Hippocampal formation (tissue), 2 donors: ENCODE results near the gene ARID4B.
"Not testable (repeated sequence)": the region's sequence is repeated elsewhere in the genome, so short reads cannot be mapped to it uniquely, and the experiment has no call there.

Source experiments
- DNase-seq, 2 donors: peaks; one replicate each; lab custom pipeline; 2025; lab: John Stamatoyannopoulos, UW

Gene ARID4B

DNA sequence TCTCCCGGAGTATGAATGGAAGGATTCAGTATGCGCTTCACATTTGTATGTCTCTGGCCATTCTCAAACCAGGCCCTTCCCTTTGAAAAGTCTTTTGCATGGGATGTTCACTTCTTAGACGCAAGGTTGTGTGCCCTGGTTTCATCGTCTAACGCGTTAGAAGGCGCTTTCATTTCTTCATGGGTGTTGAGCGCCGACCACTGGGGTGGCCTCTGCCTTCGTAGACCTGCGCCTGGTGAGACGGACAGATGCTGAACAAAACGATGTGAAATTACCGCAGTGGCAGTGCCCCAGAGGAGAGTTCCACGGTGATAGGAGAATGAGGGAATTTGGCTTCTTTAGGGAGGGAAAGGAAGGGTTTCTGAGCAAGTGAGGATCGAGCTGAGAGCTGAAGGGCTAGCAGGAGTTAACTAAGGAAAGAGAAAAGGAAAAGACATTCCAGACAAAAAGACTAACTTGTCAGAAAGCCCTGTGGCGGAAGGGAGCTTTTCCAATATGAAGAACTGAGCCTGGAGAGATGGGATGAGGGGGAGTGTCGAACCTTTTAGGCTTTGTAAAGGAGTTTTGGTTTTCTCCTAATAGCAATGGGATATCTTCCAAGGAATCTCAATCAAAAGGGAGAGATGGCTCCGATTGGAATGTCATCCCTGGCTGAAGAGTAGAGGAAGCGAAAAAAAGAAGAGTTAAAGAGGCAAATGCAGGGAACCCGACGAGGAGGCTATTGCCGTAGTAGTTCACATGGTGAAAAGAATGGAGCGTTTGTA lies 1.3 kb upstream of the ARID4B start:
- DNase-seq = peak; percentile 50 to 57

DNA sequence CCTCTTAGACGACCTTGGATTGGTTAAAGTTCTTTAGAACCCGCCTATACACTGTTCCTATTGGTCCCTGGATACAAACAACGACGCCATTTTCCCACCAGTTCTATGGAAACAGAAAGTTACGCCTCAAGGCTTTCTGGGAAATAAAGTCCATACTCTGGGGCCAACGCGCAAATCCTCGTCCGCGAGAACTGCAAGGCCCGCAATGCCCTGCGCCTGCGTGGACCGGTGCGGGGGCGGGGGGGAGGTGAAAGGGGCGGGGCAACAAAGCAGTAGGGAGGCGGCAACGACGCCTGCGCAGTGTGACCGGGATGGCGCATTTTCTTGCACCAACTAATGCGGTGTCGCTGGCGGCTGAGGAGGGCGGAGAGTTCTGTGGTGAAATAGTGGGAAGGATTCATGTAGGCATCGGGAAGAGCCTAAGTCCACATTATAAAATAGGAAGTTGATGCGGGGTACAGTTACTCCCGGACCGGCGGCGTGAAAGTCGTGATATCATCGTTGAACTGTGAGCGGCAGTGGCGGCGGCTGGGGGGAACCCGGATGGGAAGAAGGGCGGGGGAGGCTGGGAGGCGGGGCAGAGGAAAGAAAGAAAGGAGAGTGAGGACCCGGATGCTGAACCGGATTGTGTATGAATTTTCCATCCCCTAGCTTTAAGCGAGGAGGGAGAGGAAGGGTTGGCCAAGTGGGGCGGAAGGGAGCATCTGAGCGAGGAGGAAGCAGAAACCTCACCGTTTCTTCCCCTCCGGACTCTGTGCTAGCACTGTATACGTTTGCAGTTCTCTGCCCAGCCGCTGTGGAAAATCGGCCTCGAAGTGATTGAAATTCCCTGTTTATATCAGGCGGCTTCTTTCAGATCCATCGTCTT lies 526 bp upstream of the ARID4B start, which contains the start of gene GGPS1:
TSS of gene GGPS1 (plus strand) at position 300 of the 868 bp plus-strand sequence. CDS start 6,695 bp downstream, outside the sequence.
- DNase-seq = peak; percentile 97 to 100

DNA sequence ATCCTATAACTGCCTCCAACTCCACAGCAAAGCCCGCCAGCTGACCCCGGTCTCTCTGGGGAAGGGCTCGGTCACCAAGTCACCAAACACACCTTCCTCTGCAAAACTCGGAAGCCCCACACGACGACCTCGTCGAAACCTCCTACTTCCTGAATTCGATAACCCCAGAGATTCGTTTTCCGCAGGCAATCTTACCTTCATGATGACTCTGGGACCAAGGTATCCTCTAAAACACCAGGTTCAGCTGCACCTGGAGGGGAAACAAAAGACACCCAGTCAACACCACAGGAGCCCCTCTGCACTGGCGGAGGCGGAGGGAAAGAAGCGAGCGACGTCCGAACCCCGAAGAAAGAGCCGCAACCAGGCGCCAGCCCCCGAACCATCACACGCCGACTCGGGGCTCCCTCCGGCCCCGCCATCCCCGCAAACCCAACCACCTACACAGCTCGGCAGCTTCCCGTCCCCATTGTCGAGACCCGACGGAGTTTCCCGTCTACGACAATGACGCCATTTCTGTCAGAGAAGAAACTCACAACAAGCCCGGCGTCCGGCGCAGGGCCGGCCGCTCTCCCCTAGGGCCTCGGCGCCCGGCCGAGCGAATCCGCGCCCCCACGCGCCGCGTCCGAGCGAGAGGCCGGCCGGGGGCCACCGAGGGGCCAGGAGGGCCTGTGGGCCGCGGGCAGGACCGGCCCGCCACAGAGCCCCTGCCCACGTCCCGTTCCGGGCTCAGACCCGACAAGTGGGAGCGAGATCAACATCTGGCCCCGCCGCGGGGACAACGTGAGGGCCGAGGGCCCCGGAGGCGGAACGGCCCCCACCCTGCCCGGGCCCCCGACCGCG lies 1.0 kb downstream of the ARID4B start:
- DNase-seq = peak in 1 of 2 donors; percentile 28

DNA sequence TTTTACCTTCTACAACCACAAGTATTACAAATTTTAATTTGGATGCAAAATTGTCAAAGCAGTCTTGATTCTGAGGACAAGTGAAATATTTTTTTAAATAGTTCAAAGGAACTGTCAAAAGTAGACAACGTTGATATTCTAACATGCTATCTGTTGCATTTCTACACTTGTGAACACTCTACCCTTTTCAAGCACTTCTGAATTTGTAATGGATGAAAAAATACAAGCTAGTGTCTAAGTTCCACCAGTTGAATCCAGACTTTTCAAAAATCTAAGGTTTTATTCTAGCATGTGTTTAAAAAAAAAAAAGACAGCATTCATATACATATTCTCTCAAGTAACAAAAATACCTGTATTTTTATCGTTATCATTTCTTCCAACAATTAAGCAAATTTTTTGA lies 2.1 kb downstream of the ARID4B start:
- no peak for DNase-seq

DNA sequence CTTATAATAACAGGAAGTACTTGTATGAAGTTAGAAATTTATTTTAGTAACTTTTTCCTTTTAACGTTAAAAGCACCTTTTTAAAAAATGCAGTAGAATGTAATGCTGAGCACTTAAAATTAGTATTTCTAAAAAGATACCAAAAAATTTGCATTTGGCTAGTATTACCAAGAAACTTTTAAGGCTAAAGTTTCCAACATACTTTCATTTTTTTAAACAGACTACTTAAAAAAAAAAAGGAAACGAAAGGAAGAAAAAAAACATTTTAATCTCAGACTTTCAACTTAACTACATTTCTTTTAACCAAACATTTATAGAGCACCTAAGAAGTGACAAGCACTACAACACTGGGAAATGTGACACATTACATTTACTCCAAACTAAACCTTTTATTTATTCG lies 2.8 kb downstream of the ARID4B start:
- DNase-seq = no peak

DNA sequence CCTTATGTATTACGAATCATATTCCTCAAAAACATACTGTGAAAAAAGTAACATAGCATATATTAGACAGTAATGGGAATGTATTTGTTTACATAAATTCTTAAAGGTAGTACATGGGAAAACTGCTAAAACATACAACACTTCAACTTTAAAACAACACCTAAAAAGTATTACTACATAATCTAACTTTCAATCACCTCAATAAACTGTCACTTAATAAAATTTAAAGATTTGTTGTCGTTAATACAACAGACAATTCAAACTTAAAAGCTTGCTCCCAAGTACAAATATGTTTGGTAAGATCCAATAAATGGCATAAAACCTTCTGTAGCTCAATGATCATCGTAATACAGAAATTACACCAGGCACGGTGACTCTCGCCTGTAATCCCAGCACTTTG lies 3.7 kb downstream of the ARID4B start:
- DNase-seq = no peak

DNA sequence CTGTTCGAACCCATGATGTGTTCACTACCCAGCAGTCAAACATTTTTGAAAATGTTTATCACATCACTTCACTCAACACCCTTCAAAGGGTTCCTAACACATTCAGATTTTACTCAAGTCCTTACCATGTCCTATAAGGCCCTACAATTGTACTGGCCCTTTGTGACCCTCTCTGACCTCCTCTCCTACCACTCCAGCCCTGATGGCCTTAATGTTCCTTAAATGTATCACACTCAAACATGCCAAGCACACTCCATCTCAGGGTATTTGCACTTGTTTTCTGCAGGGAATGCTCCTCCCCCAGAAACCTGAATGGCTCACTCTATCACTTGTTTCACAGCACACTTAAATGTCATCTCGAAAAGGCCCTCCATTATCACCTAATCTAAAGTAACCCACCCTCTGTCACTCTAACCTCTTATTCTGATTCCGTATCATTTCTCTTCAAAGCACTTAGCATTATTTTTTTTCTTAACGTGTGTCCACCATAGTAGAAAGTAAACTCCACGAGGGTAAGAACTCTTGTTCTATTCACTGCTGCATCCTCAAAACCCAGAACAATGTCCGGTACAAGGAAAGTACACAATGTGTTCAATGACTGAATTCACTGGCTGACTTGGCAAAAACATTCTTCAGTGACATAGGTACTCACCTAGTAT lies 7.3 kb downstream of the ARID4B start:
- no peak for DNase-seq

DNA sequence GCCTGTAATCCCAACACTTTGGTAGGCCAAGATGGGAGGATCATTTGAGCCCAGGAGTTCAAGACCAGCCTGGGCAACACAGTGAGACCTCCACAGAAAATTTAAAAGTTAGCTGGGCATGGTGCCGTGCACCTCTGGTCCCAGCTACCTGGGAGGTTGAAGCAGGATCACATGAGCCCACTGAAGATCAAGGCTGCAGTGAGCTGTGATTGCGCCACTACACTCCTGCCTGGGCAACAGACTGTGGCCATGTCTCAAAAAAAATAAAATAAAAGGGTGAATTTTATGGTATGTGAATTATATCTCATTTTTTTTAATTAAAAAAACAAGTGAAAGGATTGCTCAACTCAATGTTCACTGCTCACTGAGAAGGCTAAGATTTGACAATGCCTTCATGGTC lies 8.7 kb downstream of the ARID4B start:
- DNase-seq = no peak

DNA sequence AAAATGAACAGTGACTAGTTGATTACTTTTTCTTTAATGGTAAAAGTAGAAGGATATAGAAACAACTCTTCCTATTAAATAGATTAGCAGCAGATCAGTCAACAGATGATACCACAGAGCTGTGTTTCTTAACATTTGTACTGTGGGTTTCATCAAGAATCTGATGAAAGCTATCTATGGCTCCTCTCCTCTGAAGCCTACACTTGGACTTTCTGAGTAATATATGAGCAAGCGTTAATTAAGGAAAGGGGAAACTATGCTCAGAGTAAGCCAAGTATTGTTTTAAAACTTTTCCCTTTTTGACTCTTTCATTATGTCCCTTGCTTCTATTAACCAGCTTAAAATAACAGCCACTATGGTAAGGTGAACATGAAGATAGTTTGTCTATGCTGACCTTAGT lies 10.8 kb downstream of the ARID4B start:
- no peak for DNase-seq

DNA sequence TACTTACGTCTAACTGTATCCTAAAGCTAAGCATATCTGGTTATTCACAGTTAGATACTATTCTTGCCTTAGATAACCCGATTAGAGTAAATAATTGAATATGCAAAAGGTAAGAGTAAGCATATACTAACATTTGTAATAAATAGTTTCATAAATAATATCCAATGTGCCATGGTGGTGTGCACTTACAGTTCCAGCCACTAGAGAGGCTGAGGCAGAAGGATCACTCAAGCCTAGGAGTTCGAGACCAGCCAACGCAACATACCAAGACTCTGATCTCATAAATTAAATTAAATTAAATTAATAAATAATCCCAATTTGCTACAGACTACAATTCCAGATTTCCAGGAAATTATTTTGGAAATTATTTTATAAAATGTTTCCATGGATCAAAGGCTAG lies 12.2 kb downstream of the ARID4B start:
- DNase-seq = no peak

DNA sequence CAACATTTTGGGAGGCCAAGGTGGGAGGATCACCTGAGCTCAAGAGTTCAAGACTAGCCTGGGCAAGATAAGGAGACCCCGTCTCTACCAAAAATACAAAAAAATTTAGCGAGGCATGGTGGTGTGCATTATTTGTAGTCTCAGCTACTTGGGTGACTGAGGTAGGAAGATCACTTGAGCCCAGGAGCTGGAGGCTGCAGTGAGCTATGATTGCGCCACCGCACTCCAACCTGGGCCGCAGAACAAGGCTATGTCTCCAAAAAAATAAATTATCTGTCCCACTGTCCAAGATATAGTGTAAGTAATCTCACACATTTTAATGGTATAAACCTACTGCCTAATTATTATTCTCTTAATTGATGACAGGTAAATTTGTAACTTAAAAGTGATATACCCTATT lies 12.8 kb downstream of the ARID4B start:
- no peak for DNase-seq

DNA sequence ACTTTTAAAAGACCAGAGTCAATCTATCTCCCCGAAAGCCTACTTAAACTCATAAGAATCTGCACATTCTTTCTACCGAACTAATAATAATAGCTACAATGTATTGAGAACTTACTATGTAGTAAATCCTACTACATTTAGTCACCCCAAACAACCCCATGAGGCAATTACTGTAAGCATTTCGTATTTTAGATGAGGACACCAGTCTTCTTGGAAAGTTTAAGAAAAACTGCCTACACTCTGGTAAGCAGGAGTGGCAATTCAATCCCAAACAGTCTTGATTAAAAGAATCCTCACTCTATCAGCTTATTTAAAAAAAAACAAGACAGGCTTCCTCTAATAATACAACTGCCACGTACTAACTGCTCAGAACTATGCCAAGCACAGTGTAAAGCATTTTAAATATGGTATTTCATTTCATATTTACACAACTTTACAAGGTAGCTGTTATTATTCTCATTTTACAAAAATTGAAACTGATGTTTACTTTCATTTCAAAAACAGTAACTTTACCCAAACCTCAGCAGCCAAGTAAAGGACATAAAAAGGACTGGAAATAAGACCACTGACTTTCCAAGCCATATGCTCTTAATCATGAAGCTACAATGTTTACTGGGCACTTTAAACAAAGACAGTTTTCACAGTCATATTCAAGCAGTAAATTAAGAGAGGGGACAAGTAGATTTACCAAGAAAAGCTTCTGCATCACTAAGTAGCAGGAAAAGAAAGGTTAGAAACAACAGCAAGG lies 13.9 kb downstream of the ARID4B start:
- DNase-seq = no peak

DNA sequence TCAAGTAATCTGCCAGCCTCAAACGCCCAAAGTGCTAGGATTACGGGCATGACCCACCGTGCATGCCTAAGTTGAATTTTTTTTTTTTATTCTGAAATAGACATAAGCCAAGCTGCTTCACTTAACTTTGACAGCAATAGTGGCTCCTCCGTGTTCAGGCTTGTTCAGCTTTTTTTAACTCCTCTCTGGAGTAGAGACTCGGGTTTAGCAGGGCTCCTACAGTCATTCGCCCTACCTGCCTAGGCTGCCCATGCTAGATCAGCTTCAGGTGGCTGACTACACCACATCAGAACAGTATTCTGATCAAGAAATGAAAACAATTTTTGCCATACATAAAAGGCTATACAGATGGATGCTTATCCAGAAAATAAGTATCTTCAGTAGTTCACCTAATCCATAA lies 14.7 kb downstream of the ARID4B start:
- DNase-seq = no peak

DNA sequence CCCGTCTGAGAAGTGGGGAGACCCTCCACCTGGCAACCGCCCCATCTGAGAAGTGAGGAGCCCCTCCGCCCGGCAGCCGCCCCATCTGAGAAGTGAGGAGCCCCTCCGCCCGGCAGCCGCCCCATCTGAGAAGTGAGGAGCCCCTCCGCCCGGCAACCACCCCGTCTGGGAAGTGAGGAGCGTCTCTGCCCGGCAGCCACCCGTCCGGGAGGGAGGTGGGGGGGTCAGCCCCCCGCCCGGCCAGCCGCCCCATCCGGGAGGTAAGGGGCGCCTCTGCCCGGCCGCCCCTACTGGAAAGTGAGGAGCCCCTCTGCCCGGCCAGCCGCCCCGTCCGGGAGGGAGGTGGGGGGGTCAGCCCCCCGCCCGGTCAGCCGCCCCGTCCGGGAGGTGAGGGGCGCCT lies 18.8 kb downstream of the ARID4B start:
- not testable (repeated sequence) for DNase-seq

DNA sequence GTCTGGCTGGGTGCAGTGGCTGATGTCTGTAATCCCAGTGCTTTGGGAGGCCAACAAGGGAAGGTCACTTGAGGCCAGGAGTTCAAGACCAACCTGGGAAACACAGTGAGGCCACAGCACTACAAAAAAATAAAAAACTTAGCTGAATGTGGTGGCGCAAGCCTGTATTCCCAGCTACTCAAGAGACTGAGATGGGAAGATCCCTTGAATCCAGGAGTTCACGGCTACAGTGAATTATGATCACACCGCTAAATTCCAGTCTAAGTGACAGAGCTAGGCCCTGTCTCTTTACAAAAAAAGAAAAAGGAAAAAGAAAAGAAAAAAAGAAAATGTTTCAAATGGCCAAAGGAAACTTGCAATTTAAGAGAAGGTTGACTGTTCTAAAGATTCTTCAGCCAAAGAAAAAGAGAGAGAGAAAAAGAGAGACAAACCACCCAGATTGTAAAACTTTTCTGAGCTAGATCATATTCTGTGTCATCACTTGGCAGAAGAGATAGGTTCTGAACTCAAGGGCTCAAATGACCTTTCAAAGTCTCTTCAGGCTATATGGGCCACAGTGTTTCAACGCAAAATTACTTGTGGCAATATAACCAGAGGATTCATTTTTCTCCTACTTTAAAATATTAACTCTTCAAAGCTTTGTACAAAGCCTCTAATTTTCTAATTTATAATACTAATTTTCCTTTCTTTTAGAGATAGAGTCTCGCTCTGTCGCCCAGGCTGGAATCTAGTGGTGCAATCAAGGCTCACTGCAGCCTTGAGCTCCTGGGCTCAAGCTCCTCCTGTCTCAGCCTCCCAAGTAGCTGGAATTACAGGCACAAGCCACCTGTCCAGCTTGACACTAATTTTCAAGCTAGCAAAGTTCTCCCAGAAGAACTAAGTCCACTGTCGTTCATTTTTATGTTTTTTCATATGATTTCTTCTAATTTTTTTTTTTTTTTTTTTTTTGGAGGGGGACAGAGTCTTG lies 20.5 kb downstream of the ARID4B start:
- DNase-seq = no peak

DNA sequence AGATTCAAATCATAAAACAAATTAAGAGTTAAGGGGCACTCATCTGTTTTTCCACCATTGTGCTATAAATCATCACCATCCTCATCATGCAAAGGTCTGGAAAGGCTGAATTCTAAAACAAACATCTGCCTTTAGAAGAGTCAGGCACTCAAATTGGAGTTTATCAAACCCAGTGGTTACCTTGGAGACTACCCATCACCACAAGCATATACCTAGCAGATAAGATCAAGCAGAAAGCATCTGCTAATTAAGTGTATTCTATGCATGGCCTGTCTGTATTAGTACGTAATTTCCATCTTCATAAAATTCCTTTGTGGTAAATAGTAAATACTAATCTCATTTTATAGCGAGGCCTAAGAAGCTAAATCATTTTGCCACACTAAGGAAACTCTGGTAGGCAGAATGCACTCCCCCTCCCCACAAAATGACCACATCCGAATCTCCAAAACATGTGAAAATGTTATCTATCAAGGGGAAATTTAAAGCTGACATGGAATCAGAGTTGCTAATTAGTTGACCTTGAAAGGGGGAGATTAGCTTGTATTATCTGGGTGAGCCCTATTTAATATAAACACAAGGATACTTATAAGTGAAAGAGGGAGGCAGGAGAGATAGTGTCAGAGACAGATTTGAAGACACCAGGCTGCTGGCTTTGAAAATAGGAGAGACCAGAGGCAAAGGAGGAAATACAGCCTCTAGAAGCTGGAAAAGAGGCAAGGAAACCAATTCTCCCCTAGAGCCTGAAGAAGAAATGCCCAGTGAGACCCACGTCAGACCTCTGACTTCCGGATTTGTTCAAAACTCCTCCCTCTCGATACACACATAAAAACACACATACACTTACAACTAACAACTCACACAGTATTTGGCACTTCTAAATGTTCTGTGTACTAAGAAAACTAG lies 23.2 kb downstream of the ARID4B start:
- no peak for DNase-seq

DNA sequence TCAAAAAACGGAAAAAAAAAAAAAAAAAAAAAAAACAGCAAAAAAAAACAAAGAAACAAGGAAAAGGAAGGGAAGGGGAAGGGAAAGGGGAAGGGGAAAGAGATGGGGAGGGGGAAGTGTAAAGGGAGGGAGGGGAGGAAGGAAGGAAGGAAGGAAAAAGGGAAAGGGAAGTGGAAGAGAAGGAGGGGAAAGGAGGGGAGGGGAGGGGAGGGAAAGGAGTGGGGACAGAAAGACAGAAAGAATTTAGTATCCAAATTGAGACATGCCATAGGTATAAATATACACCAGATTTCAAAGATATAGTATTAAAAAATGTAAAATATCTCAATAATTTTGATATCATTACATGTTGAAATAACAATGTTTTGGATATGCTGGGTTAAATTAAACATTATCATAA lies 25.8 kb downstream of the ARID4B start:
- no peak for DNase-seq

DNA sequence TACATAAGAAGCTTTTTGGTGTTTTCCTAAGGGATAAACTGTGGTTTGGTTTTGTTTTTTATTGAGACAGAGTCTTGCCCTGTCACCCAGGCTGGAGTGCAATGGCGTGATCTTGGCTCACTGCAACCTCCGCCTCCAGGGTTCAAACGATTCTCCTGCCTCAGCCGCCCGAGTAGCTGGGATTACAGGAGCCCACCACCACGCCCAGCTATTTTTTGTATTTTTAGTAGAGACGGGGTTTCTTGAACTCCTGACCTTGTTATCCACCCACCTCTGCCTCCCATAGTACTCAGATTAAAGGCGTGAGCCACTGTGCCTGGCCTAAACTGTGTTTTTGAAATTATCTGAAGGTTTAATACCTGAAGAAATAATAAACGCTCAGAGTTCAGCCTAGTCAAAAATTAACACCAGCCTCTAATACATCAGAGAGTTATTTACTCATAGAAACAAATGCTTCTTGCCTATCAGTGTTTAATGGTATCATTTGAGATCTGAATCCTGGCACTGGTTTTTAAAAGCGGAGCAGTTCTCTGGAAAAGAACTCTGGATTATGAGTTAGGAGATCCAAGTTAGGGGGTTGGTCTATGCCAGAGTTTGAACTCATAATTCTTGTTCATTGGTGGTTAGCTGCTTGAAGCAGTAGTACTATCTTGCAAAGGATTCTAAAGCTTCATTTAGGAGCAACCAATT lies 28.7 kb downstream of the ARID4B start:
- DNase-seq = no peak
